Measurements from ENCODE around the gene FMO3.

The FMO3 gene

DNA sequence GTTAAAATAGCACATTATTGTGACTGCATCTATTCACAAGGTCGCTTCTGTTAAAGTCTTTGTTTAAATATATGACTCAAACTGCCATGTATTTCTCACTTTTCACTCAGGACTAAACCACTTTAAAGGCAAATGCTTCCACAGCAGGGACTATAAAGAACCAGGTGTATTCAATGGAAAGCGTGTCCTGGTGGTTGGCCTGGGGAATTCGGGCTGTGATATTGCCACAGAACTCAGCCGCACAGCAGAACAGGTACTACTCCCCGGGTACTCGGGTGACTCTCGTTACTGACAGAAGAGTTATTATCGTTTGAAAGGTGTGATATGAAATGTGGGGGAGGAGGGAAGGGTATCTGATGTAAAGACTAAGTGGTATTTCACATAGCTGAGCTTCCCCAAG lies 17.3 kb downstream of the FMO3 start:
- H3K27ac ChIP-seq, result no peak overlapping the region
- no peaks in the 10 kb centered on the region for H3K36me3 ChIP-seq (ENCODE audit: insufficient read depth)
- no peak overlapping the region for H2AFZ ChIP-seq (ENCODE audit: low read depth)
- H3K9ac ChIP-seq, result no peak overlapping the region
- H3K4me1 ChIP-seq (ENCODE audit: low read depth, poor library complexity, severe bottlenecking), result peaks cover 4% of the 10 kb centered on the region
- no peaks in the 10 kb centered on the region for H3K27me3 ChIP-seq (ENCODE audit: insufficient read depth, low read depth)
- TF ChIP-seq, protein P1, sequence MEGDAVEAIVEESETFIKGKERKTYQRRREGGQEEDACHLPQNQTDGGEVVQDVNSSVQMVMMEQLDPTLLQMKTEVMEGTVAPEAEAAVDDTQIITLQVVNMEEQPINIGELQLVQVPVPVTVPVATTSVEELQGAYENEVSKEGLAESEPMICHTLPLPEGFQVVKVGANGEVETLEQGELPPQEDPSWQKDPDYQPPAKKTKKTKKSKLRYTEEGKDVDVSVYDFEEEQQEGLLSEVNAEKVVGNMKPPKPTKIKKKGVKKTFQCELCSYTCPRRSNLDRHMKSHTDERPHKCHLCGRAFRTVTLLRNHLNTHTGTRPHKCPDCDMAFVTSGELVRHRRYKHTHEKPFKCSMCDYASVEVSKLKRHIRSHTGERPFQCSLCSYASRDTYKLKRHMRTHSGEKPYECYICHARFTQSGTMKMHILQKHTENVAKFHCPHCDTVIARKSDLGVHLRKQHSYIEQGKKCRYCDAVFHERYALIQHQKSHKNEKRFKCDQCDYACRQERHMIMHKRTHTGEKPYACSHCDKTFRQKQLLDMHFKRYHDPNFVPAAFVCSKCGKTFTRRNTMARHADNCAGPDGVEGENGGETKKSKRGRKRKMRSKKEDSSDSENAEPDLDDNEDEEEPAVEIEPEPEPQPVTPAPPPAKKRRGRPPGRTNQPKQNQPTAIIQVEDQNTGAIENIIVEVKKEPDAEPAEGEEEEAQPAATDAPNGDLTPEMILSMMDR (conservative IDR thresholded peaks at IDR 0.05; ENCODE audit: low read depth, low read length), result no peak
- no peaks in the 10 kb centered on the region for H3K79me2 ChIP-seq (ENCODE audit: insufficient read depth, low read depth)
- no peak overlapping the region for H3K4me3 ChIP-seq (IDR thresholded peaks at IDR 0.05; ENCODE audit: insufficient read depth, low read depth, low read length)
- no peaks in the 10 kb centered on the region for H4K20me1 ChIP-seq (ENCODE audit: insufficient read depth)
- no peak overlapping the region for H3K4me2 ChIP-seq

DNA sequence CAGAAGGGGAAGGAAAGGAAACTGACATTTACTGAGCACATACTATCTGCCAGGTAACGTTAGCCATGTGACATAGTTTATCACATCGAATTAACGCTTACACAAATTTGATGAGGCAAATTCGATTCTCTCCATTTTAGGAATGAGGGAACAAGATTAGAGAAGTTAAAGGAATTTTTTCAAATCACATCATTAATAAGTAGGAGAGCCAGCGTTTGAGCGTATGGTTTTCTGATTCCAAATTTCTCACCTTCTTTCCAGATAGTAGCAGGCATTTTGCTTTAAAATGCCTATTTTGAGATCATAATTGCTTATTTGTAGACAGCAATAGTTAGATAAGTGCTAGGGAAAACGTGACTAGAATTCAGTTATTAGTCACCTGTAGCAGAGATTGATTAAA lies 19.3 kb downstream of the FMO3 start:
- Histone ChIP-seq H3K27ac (no peak overlapping the region), H3K36me3 (ENCODE audit: insufficient read depth) (no peaks in the 10 kb centered on the region), H2AFZ (ENCODE audit: low read depth) (no peak overlapping the region), H4K20me1 (ENCODE audit: insufficient read depth) (no peaks in the 10 kb centered on the region), H3K4me2 (no peak overlapping the region), H3K4me1 (ENCODE audit: low read depth, poor library complexity, severe bottlenecking) (no peaks in the 10 kb centered on the region), H3K27me3 (ENCODE audit: insufficient read depth, low read depth) (no peaks in the 10 kb centered on the region), H3K4me3 (IDR thresholded peaks at IDR 0.05; ENCODE audit: insufficient read depth, low read depth, low read length) (no peak overlapping the region), H3K9ac (no peak overlapping the region), H3K79me2 (ENCODE audit: insufficient read depth, low read depth) (no peaks in the 10 kb centered on the region)
- TF ChIP-seq, protein P1 (conservative IDR thresholded peaks at IDR 0.05; ENCODE audit: low read depth, low read length), result no peak

GRCh38 chr1:171110621-171111326 lies 20.1 kb downstream of the FMO3 start:
- Histone ChIP-seq H3K9ac (no peak overlapping the region), H3K4me1 (ENCODE audit: low read depth, poor library complexity, severe bottlenecking) (no peaks in the 10 kb centered on the region), H3K4me2 (no peak overlapping the region), H3K4me3 (IDR thresholded peaks at IDR 0.05; ENCODE audit: insufficient read depth, low read depth, low read length) (no peak overlapping the region), H4K20me1 (ENCODE audit: insufficient read depth) (no peaks in the 10 kb centered on the region), H3K79me2 (ENCODE audit: insufficient read depth, low read depth) (no peaks in the 10 kb centered on the region), H2AFZ (ENCODE audit: low read depth) (no peak overlapping the region), H3K27me3 (ENCODE audit: insufficient read depth, low read depth) (no peaks in the 10 kb centered on the region), H3K36me3 (ENCODE audit: insufficient read depth) (no peaks in the 10 kb centered on the region), H3K27ac (no peak overlapping the region)
- TF ChIP-seq, protein P1 (conservative IDR thresholded peaks at IDR 0.05; ENCODE audit: low read depth, low read length), result no peak

- Histone ChIP-seq H2AFZ (ENCODE audit: low read depth) (no peak overlapping the region), H3K27me3 (ENCODE audit: insufficient read depth, low read depth) (no peaks in the 10 kb centered on the region), H3K79me2 (ENCODE audit: insufficient read depth, low read depth) (no peaks in the 10 kb centered on the region), H3K36me3 (ENCODE audit: insufficient read depth) (no peaks in the 10 kb centered on the region), H3K9ac (no peak overlapping the region), H4K20me1 (ENCODE audit: insufficient read depth) (no peaks in the 10 kb centered on the region), H3K4me3 (IDR thresholded peaks at IDR 0.05; ENCODE audit: insufficient read depth, low read depth, low read length) (no peak overlapping the region), H3K4me1 (ENCODE audit: low read depth, poor library complexity, severe bottlenecking) (peaks cover 10% of the 10 kb centered on the region), H3K27ac (no peak overlapping the region), H3K4me2 (no peak overlapping the region)
- TF ChIP-seq, protein P1 (conservative IDR thresholded peaks at IDR 0.05; ENCODE audit: low read depth, low read length), result no peak
Observed at GRCh38 chr1:171112119-171112518, 21.4 kb downstream of the FMO3 start.
